CD4-positive, alpha-beta T cell (primary cell): ENCODE measurements around the gene KCNQ1. TPM values are rescaled to one million over a fixed set of nuclear protein-coding genes. Genes with fewer than 3 reads are reported as not detected.

Experiments used
- ATAC-seq: fragments of 200-7000 bp; cut with Tn5 transposase; one replicate; pipeline ENCODE4 v1.10.0; 2022; ENCODE audit warnings: mild to moderate bottlenecking; ENCODE audit not compliant: poor library complexity
- CTCF ChIA-PET: fragments of 350-600 bp; sonication (Branson Sonifier 250); formaldehyde crosslinking; loops from one replicate; lab custom pipeline; 2021; ENCODE audit warnings: antibody characterized with exemption, inconsistent platforms; lab: Charles Lee
- POLR2A ChIA-PET: fragments of 350-600 bp; sonication (Branson Sonifier 250); formaldehyde crosslinking; loops from one replicate; lab custom pipeline; 2021; ENCODE audit warnings: antibody characterized with exemption, inconsistent platforms; lab: Charles Lee
- DNase-seq, 14 experiments: peaks; one replicate each; pipeline ENCODE4 v3.0.0-alpha.2; 2013 to 2020; ENCODE audit warnings: mixed read lengths in 2 of 14
- H3K27ac ChIP-seq, 2 donors: one replicate each; pipeline versions ENCODE4 v1.5.1 to v1.7.0; 2013; ENCODE audit warnings: low read length in 2 of 2, low read depth in 1 of 2, mild to moderate bottlenecking in 1 of 2
- H3K27me3 ChIP-seq, 2 experiments: 1 replicate in 1 of 2; 2 replicates in 1 of 2; pipeline versions ENCODE4 v1.6.1 to v1.7.0; 2013; ENCODE audit warnings: low read length in 2 of 2, control low read depth in 1 of 2, mild to moderate bottlenecking in 1 of 2, moderate library complexity in 1 of 2; ENCODE audit not compliant: insufficient read depth in 2 of 2, control insufficient read depth in 1 of 2
- H3K36me3 ChIP-seq: one replicate; pipeline ENCODE4 v1.6.1; 2013; ENCODE audit warnings: low read length, control low read depth; ENCODE audit not compliant: insufficient read depth
- H3K4me1 ChIP-seq: one replicate; pipeline ENCODE4 v1.6.1; 2013; ENCODE audit warnings: low read length, control low read depth; ENCODE audit not compliant: insufficient read depth
- H3K4me3 ChIP-seq: one replicate; pipeline ENCODE4 v1.5.1; 2013; ENCODE audit warnings: mild to moderate bottlenecking, low read length, moderate library complexity
- H3K9me3 ChIP-seq, 2 experiments: 1 replicate in 1 of 2; 2 replicates in 1 of 2; pipeline versions ENCODE4 v1.6.1 to v1.7.0; 2013; ENCODE audit warnings: low read length in 2 of 2, mild to moderate bottlenecking in 2 of 2, control low read depth in 1 of 2, moderate library complexity in 1 of 2; ENCODE audit not compliant: control insufficient read depth in 1 of 2, insufficient read depth in 1 of 2
- H3K27ac Mint-ChIP-seq: one replicate; pipeline ENCODE4 v1.8.0; 2020; ENCODE audit warnings: mixed read lengths
- H3K27me3 Mint-ChIP-seq: one replicate; pipeline ENCODE4 v1.8.0; 2021; ENCODE audit warnings: mixed read lengths
- H3K36me3 Mint-ChIP-seq: one replicate; pipeline ENCODE4 v1.8.0; 2021; ENCODE audit warnings: low read depth, mixed read lengths
- H3K4me1 Mint-ChIP-seq: one replicate; pipeline ENCODE4 v1.8.0; 2021; ENCODE audit warnings: low read depth, mixed read lengths
- H3K4me3 Mint-ChIP-seq: one replicate; pipeline ENCODE4 v1.8.0; 2020; ENCODE audit warnings: mild to moderate bottlenecking, mixed read lengths
- H3K9me3 Mint-ChIP-seq: one replicate; pipeline ENCODE4 v1.8.0; 2020; ENCODE audit warnings: mixed read lengths
- CTCF ChIP-seq: fragments of 200-600 bp; IDR thresholded peaks from one replicate; pipeline ENCODE4 v1.8.0; 2022; ENCODE audit warnings: antibody characterized with exemption, mild to moderate bottlenecking
- intact Hi-C, 2 experiments: fragments of 100-400 bp; cut with DNase I in 1 of 2; cut with micrococcal nuclease in 1 of 2; formaldehyde crosslinking; loops; one replicate each; pipeline versions ENCODE4 v1.15.1 to v1.9.0; 2023 to 2025; cut with DNase I, micrococcal nuclease
- total RNA-seq, 174 experiments: library from RNA in 2 of 174; stranded (reverse) in 2 of 174; gene quantifications; one replicate each; pipeline ENCODE4 v1.2.3 and lab custom pipeline; 2021 to 2026

KCNQ1 gene
- total RNA-seq, 2 experiments from 2014 or later = 31.3 to 33.1 TPM

GRCh38 chr11:2794046-2794967, 349.5 kb downstream of the KCNQ1 start:
- CTCF ChIA-PET = no interaction called here

GRCh38 chr11:2794968-2795322, 350.1 kb downstream of the KCNQ1 start:
- no peak for TF ChIP-seq CTCF
- peaks cover 5% of the 10 kb centered on the region for H3K4me1 Mint-ChIP-seq
- H3K4me3 Mint-ChIP-seq = no peak overlapping the region
- H3K9me3 Mint-ChIP-seq = no peaks in the 10 kb centered on the region
- H3K36me3 Mint-ChIP-seq = no peaks in the 10 kb centered on the region
- Histone ChIP-seq H3K27me3 (no peaks in the 10 kb centered on the region), H3K9me3 (peaks cover 0 to 7% of the 10 kb centered on the region in 2 experiments), H3K36me3 (no peaks in the 10 kb centered on the region), H3K27ac (no peak overlapping the region), H3K4me3 (no peak overlapping the region), H3K4me1 (peaks cover 13% of the 10 kb centered on the region)
- intact Hi-C loops = no loop called here
- CTCF ChIA-PET = no interaction called here
- POLR2A ChIA-PET = no interaction called here
- H3K27ac Mint-ChIP-seq = no peak overlapping the region
- DNase-seq (peak in 3 of 14 experiments; percentile 1 to 27 (median 3)), ATAC-seq (no peak)
- no peaks in the 10 kb centered on the region for H3K27me3 Mint-ChIP-seq

More at GRCh38 chr11:2794046-2794967, 349.5 kb downstream of the KCNQ1 start:
- Mint-ChIP-seq H3K4me1 (peaks cover 5% of the 10 kb centered on the region), H3K4me3 (no peak overlapping the region), H3K9me3 (no peaks in the 10 kb centered on the region), H3K27ac (no peak overlapping the region), H3K36me3 (no peaks in the 10 kb centered on the region), H3K27me3 (no peaks in the 10 kb centered on the region)
- peak in 3 of 14 experiments; percentile 1 to 25 (median 4) for DNase-seq
- POLR2A ChIA-PET = no interaction called here
- Histone ChIP-seq H3K27ac (no peak overlapping the region), H3K4me3 (no peak overlapping the region), H3K4me1 (peaks cover 13% of the 10 kb centered on the region), H3K9me3 (peaks cover 0 to 1% of the 10 kb centered on the region in 2 experiments), H3K27me3 (no peaks in the 10 kb centered on the region), H3K36me3 (peaks cover 2% of the 10 kb centered on the region)
- no peak for ATAC-seq
- TF ChIP-seq CTCF = no peak
- intact Hi-C loops = no loop called here

- POLR2A ChIA-PET = no interaction called here
- intact Hi-C loops = no loop called here
- H3K4me3 ChIP-seq = no peak overlapping the region
- peaks cover 13% of the 10 kb centered on the region for H3K4me1 ChIP-seq
- TF ChIP-seq CTCF = no peak
- H3K9me3 Mint-ChIP-seq = no peaks in the 10 kb centered on the region
- ATAC-seq = no peak
- no peaks in the 10 kb centered on the region for H3K27me3 Mint-ChIP-seq
- no peaks in the 10 kb centered on the region for H3K36me3 Mint-ChIP-seq
- H3K27ac ChIP-seq = no peak overlapping the region
- CTCF ChIA-PET = no interaction called here
- peaks cover 0 to 7% of the 10 kb centered on the region in 2 experiments for H3K9me3 ChIP-seq
- H3K4me3 Mint-ChIP-seq = no peak overlapping the region
- peak in 3 of 14 experiments; percentile 0 to 25 (median 2) for DNase-seq
- H3K27ac Mint-ChIP-seq = no peak overlapping the region
- no peaks in the 10 kb centered on the region for H3K36me3 ChIP-seq
- no peaks in the 10 kb centered on the region for H3K27me3 ChIP-seq
- peaks cover 5% of the 10 kb centered on the region for H3K4me1 Mint-ChIP-seq
Observed at GRCh38 chr11:2795491-2795991, 350.7 kb downstream of the KCNQ1 start.
